Stomach (tissue), 9 donors: ENCODE results near the gene SLC6A8. TPM values are rescaled to one million over a fixed set of nuclear protein-coding genes. Genes with fewer than 3 reads are reported as not detected.

Experiments
- DNase-seq, 2 donors: peaks; one replicate each; pipeline versions ENCODE4 v3.0.0 to v3.0.0-alpha.2; 2013 to 2019
- H3K27ac ChIP-seq, 5 donors: fragments of 200-600 bp in 4 of 5; sonication (generic) in 4 of 5; one replicate each; pipeline ENCODE4 v1.5.1; 2013 to 2019; ENCODE audit warnings: mild to moderate bottlenecking in 1 of 5, moderate library complexity in 1 of 5
- H3K27me3 ChIP-seq, 3 donors: fragments of 200-600 bp; sonication (generic); one replicate each; pipeline ENCODE4 v1.5.1; 2017 to 2019; ENCODE audit warnings: mixed run types in 1 of 3
- H3K36me3 ChIP-seq, 4 donors: fragments of 200-600 bp; sonication (generic); 1 replicate in 3 of 4; 2 replicates in 1 of 4; pipeline ENCODE4 v1.5.1; 2016 to 2019
- H3K4me1 ChIP-seq, 4 donors: fragments of 200-600 bp; sonication (generic); one replicate each; pipeline ENCODE4 v1.5.1; 2016 to 2019
- H3K4me3 ChIP-seq, 4 donors: fragments of 200-600 bp; sonication (generic) in 3 of 4; one replicate each; pipeline ENCODE4 v1.5.1; 2016 to 2019; ENCODE audit warnings: mild to moderate bottlenecking in 1 of 4
- H3K9me3 ChIP-seq, 4 donors: fragments of 200-600 bp; sonication (generic); one replicate each; pipeline ENCODE4 v1.5.1; 2016 to 2019
- CTCF ChIP-seq, 7 experiments: fragments of 450-650 bp in 4 of 7; fragments of 200-600 bp in 3 of 7; sonication (generic) in 3 of 7; IDR thresholded peaks; one replicate each; pipeline ENCODE4 v1.5.1; 2016 to 2019; ENCODE audit warnings: antibody characterized with exemption in 7 of 7, control low read depth in 2 of 7, mild to moderate bottlenecking in 1 of 7
- EP300 ChIP-seq: sonication (generic); formaldehyde crosslinking; IDR thresholded peaks from one replicate; pipeline ENCODE4 v1.6.1; 2017; ENCODE audit warnings: antibody characterized with exemption
- POLR2A ChIP-seq, 4 donors: fragments of 450-650 bp; IDR thresholded peaks; one replicate each; pipeline ENCODE4 v1.6.1; 2016; ENCODE audit warnings: antibody characterized with exemption in 4 of 4, control low read depth in 2 of 4, mild to moderate bottlenecking in 1 of 4, moderate library complexity in 1 of 4
- POLR2AphosphoS5 ChIP-seq, 3 donors: sonication (generic); formaldehyde crosslinking; IDR thresholded peaks; one replicate each; pipeline ENCODE4 v1.6.1; 2016; ENCODE audit warnings: antibody characterized with exemption in 3 of 3
- WGBS, 5 donors: extraction: QIAGEN DNeasy Blood & Tissue Kit in 3 of 5; methylation state at CpG; one replicate each; pipeline versions ENCODE4 v1.1.5 to v1.1.7; 2013 to 2018; 5-methylcytosine and 5-hydroxymethylcytosine counted together
- intact Hi-C: fragments of 100-400 bp; cut with DNase I; formaldehyde crosslinking; loops from one replicate; pipeline ENCODE4 v1.15.1; 2023; ENCODE audit warnings: low total_unique reads
- polyA plus RNA-seq, 3 donors: library from polyadenylated mRNA; stranded (reverse); fragments of 200-250 nt; gene quantifications; one replicate each; pipeline ENCODE4 v1.2.3, GENCODE V29; 2013
- total RNA-seq, 5 donors: library from RNA; depleted of rRNA; stranded (reverse); fragments of >200 nt; gene quantifications; one replicate each; pipeline versions ENCODE4 v1.1.0 to v1.2.3, GENCODE V29; 2014 to 2016
- donor health status: healthy with polysubstance abuse.
- donor health status: Bipolar disorder and iron deficiency.
- donor health status: healthy.

The SLC6A8 gene
- total and polyA plus RNA-seq, 8 donors: 7.3 to 32.7 (median 18.9) TPM

DNA sequence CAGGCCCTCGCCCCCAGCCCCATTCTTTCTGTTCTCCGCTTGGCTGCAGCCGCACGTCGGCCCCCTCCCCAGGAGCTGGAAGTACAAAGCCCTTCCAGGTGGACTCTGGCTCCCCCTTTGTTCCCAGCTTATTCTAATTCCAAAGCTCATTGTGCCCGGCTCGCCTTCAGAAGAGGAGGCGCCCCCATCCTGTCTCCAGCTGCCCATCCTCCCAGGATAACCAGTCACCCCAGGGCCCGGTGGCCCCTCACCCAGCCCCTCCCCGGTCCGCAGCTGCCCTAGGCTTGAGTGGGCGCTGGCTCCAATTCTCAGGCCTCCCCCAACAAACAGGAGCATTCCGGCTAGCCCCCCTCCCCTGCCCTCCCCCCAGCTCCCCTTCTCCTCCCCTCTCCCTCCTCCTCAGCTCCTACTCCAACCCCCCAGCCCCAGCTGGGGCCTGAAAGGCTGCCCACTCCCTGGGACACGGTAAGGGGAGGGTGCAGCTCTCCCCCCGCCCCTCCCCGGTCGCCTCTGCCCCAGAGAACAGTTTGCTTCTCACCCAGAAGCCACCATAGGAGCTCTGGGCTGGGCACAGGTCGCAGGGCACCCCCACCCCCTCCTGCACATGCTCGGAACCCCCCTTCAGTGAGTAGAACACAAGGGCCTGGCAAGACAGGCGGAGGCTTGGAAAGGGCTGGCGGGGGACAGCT, 3.1 kb upstream of the SLC6A8 start:
- Histone ChIP-seq H3K4me1 (peaks cover 0 to 19% (median 13%) of the 10 kb centered on the region in 4 donors), H3K27ac (no peak overlapping the region), H3K4me3 (no peak overlapping the region), H3K36me3 (no peaks in the 10 kb centered on the region), H3K9me3 (peaks cover 0 to 14% (median 4%) of the 10 kb centered on the region in 4 donors), H3K27me3 (peaks cover 8 to 21% (median 20%) of the 10 kb centered on the region in 3 donors)
- intact Hi-C loops: no loop called here
- 31 to 49% (median 39%) methylated on average over 10 to 21 of the region's 21 CpGs for WGBS, 5 donors
- no peak for DNase-seq
- no peak for TF ChIP-seq POLR2A (IDR thresholded peaks at IDR 0.05)
- no peak for TF ChIP-seq POLR2AphosphoS5 (IDR thresholded peaks at IDR 0.05)
- no peak for TF ChIP-seq EP300
- no peak for TF ChIP-seq CTCF (IDR thresholded peaks at IDR 0.05)

DNA sequence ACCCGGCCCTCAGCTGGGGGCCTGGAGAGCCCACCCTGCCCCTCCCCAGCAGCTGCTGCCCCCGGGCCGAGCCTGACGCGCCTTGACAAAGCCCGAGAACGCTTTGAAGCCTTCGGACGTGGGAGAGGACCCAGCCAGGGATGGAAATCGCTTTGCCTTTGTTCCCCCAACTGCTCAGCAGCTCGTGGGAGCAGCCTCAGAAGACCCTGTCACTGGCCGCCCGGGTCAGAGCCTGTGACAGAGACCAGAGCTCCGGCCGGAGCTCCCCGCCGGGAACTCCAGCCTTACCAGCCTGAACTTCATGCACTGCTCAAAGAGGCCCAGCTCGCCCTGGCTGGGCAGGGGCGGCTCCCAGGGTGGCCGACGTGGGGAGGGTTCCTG, 2.6 kb upstream of the SLC6A8 start:
- peaks cover 0 to 14% (median 4%) of the 10 kb centered on the region in 4 donors for H3K9me3 ChIP-seq
- no peaks in the 10 kb centered on the region for H3K36me3 ChIP-seq
- intact Hi-C loops: no loop called here
- peaks cover 0 to 24% (median 17%) of the 10 kb centered on the region in 4 donors for H3K4me1 ChIP-seq
- no peak overlapping the region for H3K4me3 ChIP-seq
- H3K27me3 ChIP-seq: peaks cover 8 to 21% (median 20%) of the 10 kb centered on the region in 3 donors
- no peak overlapping the region for H3K27ac ChIP-seq
- no peak for DNase-seq
- TF ChIP-seq EP300: no peak
- TF ChIP-seq CTCF (IDR thresholded peaks at IDR 0.05): no peak
- TF ChIP-seq POLR2AphosphoS5 (IDR thresholded peaks at IDR 0.05): no peak
- TF ChIP-seq POLR2A (IDR thresholded peaks at IDR 0.05): no peak
- 53 to 57% (median 54%) methylated on average over 4 to 21 of the region's 21 CpGs; no CpG with 5 or more reads in 1 of the 5 donors for WGBS, 5 donors

DNA sequence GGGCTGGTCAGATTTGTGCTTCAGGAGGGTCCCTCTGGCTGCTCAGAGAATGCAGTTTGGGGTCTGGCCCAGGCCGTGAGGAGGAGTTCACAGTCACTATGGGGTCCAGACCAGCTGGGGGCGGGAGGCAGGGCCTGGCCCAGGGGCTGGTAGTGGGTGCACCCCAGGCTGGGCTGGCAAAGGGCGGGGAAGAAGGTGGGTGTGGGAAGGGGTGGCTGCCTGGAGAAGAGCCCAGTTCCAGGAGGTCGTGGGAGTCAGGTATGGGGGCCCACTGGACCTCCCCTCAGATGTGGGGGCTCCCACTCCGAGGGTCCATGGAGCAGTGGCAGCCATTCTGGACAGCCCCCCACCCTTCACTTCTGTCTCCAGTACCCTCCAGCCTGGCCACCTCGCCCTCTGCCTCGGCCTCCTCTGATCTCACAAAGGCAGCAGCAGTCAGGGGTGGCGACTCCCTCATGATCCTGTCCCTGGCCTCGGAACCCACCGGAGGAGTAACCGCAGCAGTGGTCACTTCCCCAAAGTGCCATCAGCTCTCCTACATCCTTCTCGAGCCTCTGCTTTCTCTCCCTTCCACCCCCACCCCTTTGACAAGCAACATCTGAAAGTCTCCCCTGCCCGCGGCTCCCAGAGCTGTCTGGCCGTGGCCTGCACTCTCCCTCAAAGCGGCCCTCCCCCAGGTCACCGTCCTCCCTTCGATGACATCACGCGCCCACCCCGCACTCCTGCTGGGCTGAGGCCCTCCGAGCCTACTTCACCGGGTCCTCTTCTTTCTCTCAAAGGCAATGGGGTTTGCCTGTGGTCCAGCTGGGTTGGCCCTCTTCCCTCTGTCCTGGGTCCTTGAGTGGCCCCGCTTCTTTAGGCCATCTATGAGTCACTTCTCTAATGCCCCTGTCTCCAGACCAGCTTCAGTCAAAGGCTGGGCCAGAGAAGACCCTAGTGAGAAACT, 1.7 kb upstream of the SLC6A8 start:
- WGBS, 5 donors: 72 to 79% (median 75%) methylated on average over 13 to 24 of the region's 24 CpGs
- TF ChIP-seq CTCF (IDR thresholded peaks at IDR 0.05): no peak
- TF ChIP-seq EP300: no peak
- no peak for TF ChIP-seq POLR2A (IDR thresholded peaks at IDR 0.05)
- no peak for TF ChIP-seq POLR2AphosphoS5 (IDR thresholded peaks at IDR 0.05)
- peak in 1 of 2 donors; percentile 34 for DNase-seq

GRCh38 chrX:153686711-153687110, 1.0 kb upstream of the SLC6A8 start:
- Histone ChIP-seq H3K27me3 (peaks cover 8 to 21% (median 20%) of the 10 kb centered on the region in 3 donors), H3K4me3 (no peak overlapping the region), H3K9me3 (peaks cover 0 to 14% (median 4%) of the 10 kb centered on the region in 4 donors), H3K27ac (peak overlapping the region in 1 of 5 donors; percentile 77), H3K36me3 (no peaks in the 10 kb centered on the region), H3K4me1 (peaks cover 0 to 24% (median 20%) of the 10 kb centered on the region in 4 donors)
- intact Hi-C loops: no loop called here
- no peak for TF ChIP-seq POLR2A (IDR thresholded peaks at IDR 0.05)
- TF ChIP-seq POLR2AphosphoS5 (IDR thresholded peaks at IDR 0.05): no peak
- no peak for TF ChIP-seq EP300
- no peak for TF ChIP-seq CTCF (IDR thresholded peaks at IDR 0.05)
- WGBS, 5 donors: 34 to 55% (median 41%) methylated on average over 8 to 9 of the region's 9 CpGs; no CpG with 5 or more reads in 1 of the 5 donors
- DNase-seq: peak in 1 of 2 donors; percentile 67

More for the DNA sequence above, 1.7 kb upstream of the SLC6A8 start:
- H3K4me3 ChIP-seq: no peak overlapping the region
- H3K36me3 ChIP-seq: no peaks in the 10 kb centered on the region
- H3K4me1 ChIP-seq: peaks cover 0 to 24% (median 20%) of the 10 kb centered on the region in 4 donors
- intact Hi-C loops: no loop called here
- H3K27me3 ChIP-seq: peaks cover 8 to 21% (median 20%) of the 10 kb centered on the region in 3 donors
- H3K27ac ChIP-seq: peak overlapping the region in 1 of 5 donors; percentile 77
- peaks cover 0 to 14% (median 4%) of the 10 kb centered on the region in 4 donors for H3K9me3 ChIP-seq
